Hematopoietic multipotent progenitor cell treated with erythropoietin and hydrocortisone succinate and interleukin-3 and kit ligand, for 4 days (in vitro differentiated cells): ENCODE data around the gene LYG1.

Experiments
- DNase-seq: peaks from one replicate; pipeline ENCODE4 v3.0.0-alpha.2; 2015

LYG1 gene

GRCh38 chr2:99261242-99261641 lies 39.8 kb downstream of the LYG1 start:
- DNase-seq = no peak

GRCh38 chr2:99260184-99260583 lies 40.8 kb downstream of the LYG1 start:
- no peak for DNase-seq

- peak; percentile 13 for DNase-seq
Measured at GRCh38 chr2:99259465-99259864, 41.5 kb downstream of the LYG1 start.

- no peak for DNase-seq
Measured at GRCh38 chr2:99256677-99257076, 44.3 kb downstream of the LYG1 start.

- DNase-seq = peak; percentile 11
Measured at GRCh38 chr2:99255491-99256318, 45.3 kb downstream of the LYG1 start, which contains the start of gene LYG2. Gene LYG2, minus strand, starts transcription at chr2:99255666. Its CDS starts 1,406 bp downstream, at chr2:99254260.

GRCh38 chr2:99249951-99250350 lies 51.0 kb downstream of the LYG1 start:
- no peak for DNase-seq

GRCh38 chr2:99242151-99242550 lies 58.8 kb downstream of the LYG1 start:
- DNase-seq = no peak

- no peak for DNase-seq
Measured at GRCh38 chr2:99240431-99240830, 60.6 kb downstream of the LYG1 start.

- peak; percentile 8 for DNase-seq
Measured at GRCh38 chr2:99238599-99238998, 62.4 kb downstream of the LYG1 start.
